Esophagus squamous epithelium (tissue), 5 donors: ENCODE measurements around the gene VAPA. TPM values are rescaled to one million over a fixed set of nuclear protein-coding genes. Genes with fewer than 3 reads are reported as not detected.

Source experiments
- DNase-seq: peaks from one replicate; lab custom pipeline; 2025; lab: John Stamatoyannopoulos, UW
- H3K27ac ChIP-seq, 4 donors: fragments of 200-600 bp; sonication (generic); one replicate each; pipeline ENCODE4 v1.5.1; 2016 to 2019; ENCODE audit warnings: mild to moderate bottlenecking in 1 of 4
- H3K27me3 ChIP-seq, 4 donors: fragments of 200-600 bp; sonication (generic); 1 replicate in 3 of 4; 2 replicates in 1 of 4; pipeline versions ENCODE4 v1.5.1 to v1.6.0; 2017 to 2021; ENCODE audit warnings: antibody characterized with exemption in 1 of 4
- H3K36me3 ChIP-seq, 3 donors: fragments of 200-600 bp; sonication (generic); one replicate each; pipeline ENCODE4 v1.5.1; 2016 to 2019
- H3K4me1 ChIP-seq, 3 donors: fragments of 200-600 bp; sonication (generic); one replicate each; pipeline ENCODE4 v1.5.1; 2017 to 2019
- H3K4me3 ChIP-seq, 4 donors: fragments of 200-600 bp; sonication (generic); 1 replicate in 3 of 4; 2 replicates in 1 of 4; pipeline ENCODE4 v1.5.1; 2016 to 2019; ENCODE audit warnings: mild to moderate bottlenecking in 2 of 4, moderate library complexity in 1 of 4
- H3K9me3 ChIP-seq, 3 donors: fragments of 200-600 bp; sonication (generic); one replicate each; pipeline ENCODE4 v1.5.1; 2016 to 2019
- POLR2A ChIP-seq, 4 donors: fragments of 450-650 bp; IDR thresholded peaks; one replicate each; pipeline ENCODE4 v1.6.1; 2017; ENCODE audit warnings: antibody characterized with exemption in 4 of 4, mild to moderate bottlenecking in 4 of 4, moderate library complexity in 3 of 4
- WGBS, 2 donors: methylation state at CpG; one replicate each; pipeline ENCODE4 v1.1.5; 2018; 5-methylcytosine and 5-hydroxymethylcytosine counted together
- intact Hi-C: fragments of 100-400 bp; cut with DNase I; formaldehyde crosslinking; loops from one replicate; pipeline ENCODE4 v1.15.0; 2022
- total RNA-seq, 4 donors: library from RNA; depleted of rRNA; stranded (reverse); fragments of >200 nt; gene quantifications; one replicate each; pipeline ENCODE4 v1.1.0, GENCODE V29; 2016
- TF ChIP-seq, protein P1 (sequence below), 6 experiments: fragments of 450-650 bp in 4 of 6; fragments of 200-600 bp in 2 of 6; sonication (generic) in 2 of 6; IDR thresholded peaks; one replicate each; pipeline ENCODE4 v1.5.1; 2016 to 2019; ENCODE audit warnings: antibody characterized with exemption in 6 of 6, mild to moderate bottlenecking in 4 of 6, moderate library complexity in 4 of 6
- donor health status: DM: yes; HTN: yes; CAD: no.

VAPA gene
- total RNA-seq, 4 donors from 2014 or later = 252 to 287 (median 268) TPM

DNA sequence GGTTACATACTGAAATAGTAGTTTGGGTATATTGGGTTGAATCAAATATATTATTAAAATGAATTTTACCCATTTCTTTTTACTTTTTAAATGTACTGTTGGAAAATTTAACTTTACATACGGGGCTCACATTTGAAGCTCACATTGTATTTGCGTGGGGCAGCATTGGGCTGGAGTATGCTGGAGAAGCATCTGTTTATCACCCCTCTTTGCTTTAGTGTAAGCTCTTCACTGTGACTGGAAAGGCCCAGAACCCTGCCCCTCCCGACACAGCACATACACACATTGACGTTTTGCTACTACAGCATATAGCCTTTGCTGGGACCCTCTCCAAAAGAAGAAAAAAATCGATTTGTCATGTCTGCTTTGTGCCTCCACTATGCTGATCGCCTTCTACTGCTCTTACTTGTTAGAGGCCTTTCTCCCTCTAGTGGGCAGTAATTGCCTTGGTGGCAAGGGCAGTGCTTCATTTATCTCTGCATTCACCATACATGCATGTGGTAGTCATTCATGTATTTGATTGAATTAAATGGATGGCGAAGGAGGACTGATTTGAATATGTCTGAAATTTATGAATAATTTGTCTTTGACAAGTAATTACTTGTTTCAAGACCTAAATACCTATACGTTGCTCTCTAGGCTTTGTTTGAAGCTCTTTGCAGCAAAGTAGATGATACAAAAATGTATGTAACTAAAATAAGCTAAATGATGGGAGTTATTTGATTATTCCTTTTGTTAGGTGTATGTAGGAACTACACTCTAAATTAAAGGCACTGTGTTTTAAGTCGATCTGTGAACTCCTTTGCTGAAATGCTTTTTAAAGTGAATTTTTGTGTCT is 37.4 kb downstream of the VAPA start:
- no peaks in the 10 kb centered on the region for H3K9me3 ChIP-seq
- no peak for DNase-seq
- 51 to 60% methylated on average over 9 of the region's 9 CpGs for WGBS, 2 donors
- H3K27ac ChIP-seq = peak overlapping the region in 2 of 4 donors; percentile 17 to 42
- intact Hi-C loops = no loop called here
- peaks cover 0 to 38% (median 6%) of the 10 kb centered on the region in 3 donors for H3K4me1 ChIP-seq
- TF ChIP-seq, protein P1, sequence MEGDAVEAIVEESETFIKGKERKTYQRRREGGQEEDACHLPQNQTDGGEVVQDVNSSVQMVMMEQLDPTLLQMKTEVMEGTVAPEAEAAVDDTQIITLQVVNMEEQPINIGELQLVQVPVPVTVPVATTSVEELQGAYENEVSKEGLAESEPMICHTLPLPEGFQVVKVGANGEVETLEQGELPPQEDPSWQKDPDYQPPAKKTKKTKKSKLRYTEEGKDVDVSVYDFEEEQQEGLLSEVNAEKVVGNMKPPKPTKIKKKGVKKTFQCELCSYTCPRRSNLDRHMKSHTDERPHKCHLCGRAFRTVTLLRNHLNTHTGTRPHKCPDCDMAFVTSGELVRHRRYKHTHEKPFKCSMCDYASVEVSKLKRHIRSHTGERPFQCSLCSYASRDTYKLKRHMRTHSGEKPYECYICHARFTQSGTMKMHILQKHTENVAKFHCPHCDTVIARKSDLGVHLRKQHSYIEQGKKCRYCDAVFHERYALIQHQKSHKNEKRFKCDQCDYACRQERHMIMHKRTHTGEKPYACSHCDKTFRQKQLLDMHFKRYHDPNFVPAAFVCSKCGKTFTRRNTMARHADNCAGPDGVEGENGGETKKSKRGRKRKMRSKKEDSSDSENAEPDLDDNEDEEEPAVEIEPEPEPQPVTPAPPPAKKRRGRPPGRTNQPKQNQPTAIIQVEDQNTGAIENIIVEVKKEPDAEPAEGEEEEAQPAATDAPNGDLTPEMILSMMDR (IDR thresholded peaks at IDR 0.05) = peak in 5 of 6 experiments; percentile 57 to 80 (median 63)
- TF ChIP-seq POLR2A (IDR thresholded peaks at IDR 0.05) = no peak
- H3K4me3 ChIP-seq = no peak overlapping the region
- peaks cover 5 to 92% (median 10%) of the 10 kb centered on the region in 3 donors for H3K36me3 ChIP-seq
- no peaks in the 10 kb centered on the region for H3K27me3 ChIP-seq

DNA sequence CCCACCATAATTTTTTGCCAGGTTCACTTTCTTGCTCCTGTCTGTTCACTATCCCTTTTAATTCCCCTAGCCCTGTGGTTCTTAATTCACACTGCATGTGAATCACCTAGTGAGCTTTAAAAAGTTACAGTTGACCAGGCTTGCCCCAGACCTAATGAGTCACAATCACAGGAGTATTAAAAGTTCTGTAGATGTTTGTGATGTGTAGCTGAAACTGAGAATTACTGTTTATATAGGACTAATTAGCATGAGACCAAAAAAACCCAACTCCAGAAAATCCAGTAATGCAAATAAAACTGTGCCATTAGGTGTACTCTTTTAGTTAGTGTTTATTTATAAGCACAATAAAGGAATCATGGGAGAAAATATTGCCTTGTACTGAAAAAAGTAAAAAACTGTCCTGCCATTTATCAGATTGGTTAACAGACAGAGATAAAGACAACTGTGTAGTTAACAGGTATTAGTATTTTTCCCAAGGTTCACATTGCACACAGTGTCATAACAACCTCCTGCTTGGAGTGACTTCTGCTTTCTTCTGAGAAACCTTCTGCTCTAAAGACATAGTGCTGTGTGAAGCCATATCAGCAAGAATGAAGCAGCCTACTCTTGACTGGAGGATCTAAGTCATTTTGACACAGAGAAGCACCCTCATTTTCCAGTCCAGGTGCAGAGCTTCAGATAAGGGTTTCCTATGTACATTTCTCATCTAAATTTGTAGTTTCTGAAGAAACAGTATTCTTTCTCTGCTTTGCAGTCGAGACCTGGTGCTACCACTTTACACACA is 39.0 kb downstream of the VAPA start:
- TF ChIP-seq, protein P1 (IDR thresholded peaks at IDR 0.05) = no peak
- no peak for TF ChIP-seq POLR2A (IDR thresholded peaks at IDR 0.05)
- intact Hi-C loops = no loop called here
- 83 to 89% methylated on average over 1 of the region's 1 CpG for WGBS, 2 donors
- no peak for DNase-seq
- H3K4me1 ChIP-seq = peaks cover 0 to 38% (median 6%) of the 10 kb centered on the region in 3 donors
- H3K27me3 ChIP-seq = no peaks in the 10 kb centered on the region
- peaks cover 5 to 87% (median 5%) of the 10 kb centered on the region in 3 donors for H3K36me3 ChIP-seq
- no peaks in the 10 kb centered on the region for H3K9me3 ChIP-seq
- H3K4me3 ChIP-seq = no peak overlapping the region
- peak overlapping the region in 2 of 4 donors; percentile 4 to 60 for H3K27ac ChIP-seq

DNA sequence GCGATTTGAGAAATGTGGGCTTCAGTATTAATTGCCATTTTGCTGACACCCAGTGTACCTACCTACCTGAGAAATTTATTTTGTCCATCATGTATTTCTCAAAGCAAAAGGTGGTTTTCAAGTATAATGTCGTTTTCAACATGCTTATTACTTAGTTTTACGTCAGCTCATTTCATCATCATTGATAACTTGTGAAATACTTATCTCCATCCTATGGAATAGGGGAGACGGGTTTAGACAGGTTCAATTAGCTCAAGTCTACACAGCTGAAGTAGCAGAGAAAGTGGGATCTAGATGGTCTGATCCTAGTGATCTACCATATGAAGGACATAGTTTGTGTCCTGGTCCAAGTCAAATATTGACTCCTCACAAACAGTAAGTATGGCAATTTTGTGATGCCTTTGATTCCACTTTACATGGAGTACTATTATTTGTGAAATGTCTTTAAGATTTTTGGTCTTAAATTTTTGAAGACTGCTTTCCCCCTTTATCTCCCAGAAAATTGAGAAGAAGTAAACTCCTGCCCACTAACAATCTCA is 45.1 kb downstream of the VAPA start:
- intact Hi-C loops = no loop called here
- no peaks in the 10 kb centered on the region for H3K27me3 ChIP-seq
- no peak overlapping the region for H3K4me3 ChIP-seq
- H3K27ac ChIP-seq = no peak overlapping the region
- H3K4me1 ChIP-seq = peaks cover 0 to 7% (median 0%) of the 10 kb centered on the region in 3 donors
- no peaks in the 10 kb centered on the region for H3K9me3 ChIP-seq
- H3K36me3 ChIP-seq = peaks cover 5 to 34% (median 5%) of the 10 kb centered on the region in 3 donors
- no peak for TF ChIP-seq POLR2A (IDR thresholded peaks at IDR 0.05)
- TF ChIP-seq, protein P1 (IDR thresholded peaks at IDR 0.05) = no peak
- WGBS, 2 donors = 81 to 84% methylated on average over 4 of the region's 4 CpGs
- DNase-seq = no peak

DNA sequence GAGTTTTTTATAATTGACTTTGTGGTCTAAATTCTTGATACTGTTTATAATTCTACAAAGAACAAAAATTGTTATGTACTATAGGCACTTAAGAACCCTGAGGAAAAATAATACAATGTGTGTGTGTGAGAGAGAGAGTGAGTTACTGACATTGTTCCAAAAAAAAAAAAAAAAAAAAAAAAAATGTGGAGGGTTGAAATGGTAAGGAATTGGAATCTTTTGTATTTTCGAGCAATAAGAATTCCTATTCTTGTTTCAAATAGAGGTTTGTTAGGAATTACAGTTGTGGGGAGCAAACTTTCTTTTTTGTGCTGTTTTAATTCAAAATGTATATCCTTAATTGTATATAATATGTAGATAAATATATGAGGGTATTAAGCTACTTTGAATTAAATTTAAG is 45.7 kb downstream of the VAPA start:
- peaks cover under 1 to 28% (median 5%) of the 10 kb centered on the region in 3 donors for H3K36me3 ChIP-seq
- intact Hi-C loops = no loop called here
- H3K4me3 ChIP-seq = no peak overlapping the region
- H3K4me1 ChIP-seq = peaks cover 0 to 7% (median 0%) of the 10 kb centered on the region in 3 donors
- no peak for DNase-seq
- no peaks in the 10 kb centered on the region for H3K9me3 ChIP-seq
- WGBS, 2 donors = 75 to 91% methylated on average over 1 of the region's 1 CpG
- no peak overlapping the region for H3K27ac ChIP-seq
- no peaks in the 10 kb centered on the region for H3K27me3 ChIP-seq
- no peak for TF ChIP-seq POLR2A (IDR thresholded peaks at IDR 0.05)
- TF ChIP-seq, protein P1 (IDR thresholded peaks at IDR 0.05) = no peak
